Upper lobe of left lung (tissue), 6 donors: ENCODE data around the gene NT5C3A. TPM values are rescaled to one million over a fixed set of nuclear protein-coding genes. Genes with fewer than 3 reads are reported as not detected.
A peak's percentile ranks its signal among the peaks of the same experiment; 100 is the strongest.
"Not testable (repeated sequence)": the region's sequence is repeated elsewhere in the genome, so short reads cannot be mapped to it uniquely, and the experiment has no call there.

Experiments
- ATAC-seq, 2 donors: fragments of 200-7000 bp; cut with Tn5 transposase; one replicate each; pipeline ENCODE4 v1.9.1; 2022; ENCODE audit warnings: mild to moderate bottlenecking in 2 of 2, moderate library complexity in 2 of 2; ENCODE audit not compliant: low FRiP score in 2 of 2
- DNase-seq, 2 donors: peaks; one replicate each; pipeline ENCODE4 v3.0.0-alpha.2; 2019 to 2020
- H3K27ac ChIP-seq, 4 donors: fragments of 200-600 bp; sonication (generic); one replicate each; pipeline ENCODE4 v1.5.1; 2016 to 2019
- H3K27me3 ChIP-seq, 4 donors: fragments of 200-600 bp; sonication (generic); one replicate each; pipeline ENCODE4 v1.5.1; 2017 to 2019
- H3K36me3 ChIP-seq, 4 donors: fragments of 200-600 bp; sonication (generic); one replicate each; pipeline ENCODE4 v1.5.1; 2016 to 2019
- H3K4me1 ChIP-seq, 4 donors: fragments of 200-600 bp; sonication (generic); one replicate each; pipeline ENCODE4 v1.5.1; 2018 to 2019
- H3K4me3 ChIP-seq, 4 donors: fragments of 200-600 bp; sonication (generic); one replicate each; pipeline ENCODE4 v1.5.1; 2017 to 2019; ENCODE audit warnings: mild to moderate bottlenecking in 2 of 4, moderate library complexity in 1 of 4
- H3K9me3 ChIP-seq, 4 donors: fragments of 200-600 bp; sonication (generic); one replicate each; pipeline ENCODE4 v1.5.1; 2018 to 2019
- EP300 ChIP-seq, 4 donors: sonication (generic); formaldehyde crosslinking; IDR thresholded peaks; one replicate each; pipeline ENCODE4 v1.5.1; 2017; ENCODE audit warnings: antibody characterized with exemption in 4 of 4, control low read depth in 2 of 4
- POLR2A ChIP-seq, 4 donors: fragments of 450-650 bp; IDR thresholded peaks; one replicate each; pipeline ENCODE4 v1.5.1; 2016 to 2017; ENCODE audit warnings: antibody characterized with exemption in 4 of 4, mild to moderate bottlenecking in 2 of 4
- POLR2AphosphoS5 ChIP-seq, 2 donors: sonication (generic); formaldehyde crosslinking; IDR thresholded peaks; one replicate each; pipeline ENCODE4 v1.5.1; 2017; ENCODE audit warnings: antibody characterized with exemption in 2 of 2
- WGBS, 2 donors: methylation state at CpG; one replicate each; pipeline ENCODE4 v1.1.5; 2017 to 2018; 5-methylcytosine and 5-hydroxymethylcytosine counted together
- total RNA-seq, 6 donors: library from RNA; depleted of rRNA in 4 of 6; stranded (reverse); fragments of >200 nt in 4 of 6; gene quantifications; one replicate each; pipeline versions ENCODE4 v1.1.0 to v1.2.1, GENCODE V29; 2016 to 2021
- TF ChIP-seq, protein P1 (sequence below), 6 experiments: fragments of 450-650 bp in 4 of 6; fragments of 200-600 bp in 2 of 6; sonication (generic) in 2 of 6; IDR thresholded peaks; one replicate each; pipeline ENCODE4 v1.5.1; 2016 to 2019; ENCODE audit warnings: antibody characterized with exemption in 6 of 6
- donor health status: DM: no; HTN: no; CAD: no; lungs with moderate emphysema.
- donor health status: DM: no; HTN: yes; CAD: no; lungs with severe emphysema.

Gene NT5C3A
- total RNA-seq, 6 donors from 2014 or later = 18.4 to 52.3 (median 25.0) TPM

- Histone ChIP-seq H3K9me3 (no peaks in the 10 kb centered on the region), H3K4me1 (no peaks in the 10 kb centered on the region), H3K36me3 (peaks cover 7 to 75% (median 8%) of the 10 kb centered on the region in 4 donors), H3K27me3 (no peaks in the 10 kb centered on the region), H3K4me3 (no peak overlapping the region), H3K27ac (no peak overlapping the region)
- TF ChIP-seq POLR2AphosphoS5 (IDR thresholded peaks at IDR 0.05) (no peak), POLR2A (IDR thresholded peaks at IDR 0.05) (no peak), EP300 (IDR thresholded peaks at IDR 0.05) (no peak)
- TF ChIP-seq, protein P1, sequence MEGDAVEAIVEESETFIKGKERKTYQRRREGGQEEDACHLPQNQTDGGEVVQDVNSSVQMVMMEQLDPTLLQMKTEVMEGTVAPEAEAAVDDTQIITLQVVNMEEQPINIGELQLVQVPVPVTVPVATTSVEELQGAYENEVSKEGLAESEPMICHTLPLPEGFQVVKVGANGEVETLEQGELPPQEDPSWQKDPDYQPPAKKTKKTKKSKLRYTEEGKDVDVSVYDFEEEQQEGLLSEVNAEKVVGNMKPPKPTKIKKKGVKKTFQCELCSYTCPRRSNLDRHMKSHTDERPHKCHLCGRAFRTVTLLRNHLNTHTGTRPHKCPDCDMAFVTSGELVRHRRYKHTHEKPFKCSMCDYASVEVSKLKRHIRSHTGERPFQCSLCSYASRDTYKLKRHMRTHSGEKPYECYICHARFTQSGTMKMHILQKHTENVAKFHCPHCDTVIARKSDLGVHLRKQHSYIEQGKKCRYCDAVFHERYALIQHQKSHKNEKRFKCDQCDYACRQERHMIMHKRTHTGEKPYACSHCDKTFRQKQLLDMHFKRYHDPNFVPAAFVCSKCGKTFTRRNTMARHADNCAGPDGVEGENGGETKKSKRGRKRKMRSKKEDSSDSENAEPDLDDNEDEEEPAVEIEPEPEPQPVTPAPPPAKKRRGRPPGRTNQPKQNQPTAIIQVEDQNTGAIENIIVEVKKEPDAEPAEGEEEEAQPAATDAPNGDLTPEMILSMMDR (IDR thresholded peaks at IDR 0.05) = no peak
- 89 to 92% methylated on average over 4 of the region's 4 CpGs for WGBS, 2 donors
- DNase-seq = no peak
- no peak for ATAC-seq
Observed at GRCh38 chr7:33024189-33024757, 38.3 kb downstream of the NT5C3A start.

DNA sequence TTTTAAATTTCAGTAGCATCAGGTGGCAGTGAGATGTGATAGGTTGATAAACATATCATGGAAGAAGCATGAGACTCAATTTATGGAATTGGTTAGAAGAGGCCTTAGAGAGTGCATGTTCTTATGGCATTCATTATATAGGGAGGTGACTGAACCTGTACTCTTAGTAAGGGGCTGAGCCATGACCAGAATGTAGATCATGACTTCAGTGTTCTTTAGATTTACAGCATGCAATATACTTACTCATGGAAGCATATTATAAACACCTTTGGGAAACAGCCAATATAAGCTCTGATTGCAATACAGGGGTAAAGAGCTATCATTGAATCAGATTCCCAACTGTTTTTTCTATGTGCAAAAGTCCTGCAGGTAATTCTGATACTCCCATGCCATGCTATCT is 50.2 kb downstream of the NT5C3A start:
- no peak for DNase-seq
- Histone ChIP-seq H3K27ac (no peak overlapping the region), H3K4me1 (no peaks in the 10 kb centered on the region), H3K9me3 (no peaks in the 10 kb centered on the region), H3K4me3 (no peak overlapping the region), H3K27me3 (no peaks in the 10 kb centered on the region), H3K36me3 (peaks cover 12 to 51% (median 26%) of the 10 kb centered on the region in 4 donors)
- TF ChIP-seq, protein P1 (IDR thresholded peaks at IDR 0.05) = no peak
- TF ChIP-seq EP300 (IDR thresholded peaks at IDR 0.05) (no peak), POLR2AphosphoS5 (IDR thresholded peaks at IDR 0.05) (no peak), POLR2A (IDR thresholded peaks at IDR 0.05) (no peak)
- ATAC-seq = no peak

DNA sequence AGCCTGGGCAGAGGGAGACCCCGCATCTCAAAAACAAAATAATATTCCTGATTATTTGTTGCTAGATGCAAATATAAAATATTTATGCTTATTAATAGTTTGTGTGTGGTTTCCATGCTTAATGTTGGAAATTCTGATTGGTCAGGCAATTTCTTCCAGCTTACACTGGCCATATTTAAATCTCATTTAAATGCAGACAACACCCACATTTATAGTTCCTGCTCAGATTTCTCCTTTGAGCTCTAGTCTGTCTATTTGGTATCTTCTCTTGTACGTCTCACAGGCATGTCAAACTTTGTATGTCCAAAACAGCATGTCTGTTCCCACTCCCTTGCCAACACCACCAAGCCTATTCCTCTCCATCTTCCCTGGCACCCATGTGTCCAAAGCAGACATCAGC is 52.8 kb downstream of the NT5C3A start:
- H3K9me3 ChIP-seq = no peaks in the 10 kb centered on the region
- no peak overlapping the region for H3K4me3 ChIP-seq
- ATAC-seq = no peak
- H3K4me1 ChIP-seq = no peaks in the 10 kb centered on the region
- no peak for DNase-seq
- H3K36me3 ChIP-seq = peaks cover 6 to 36% (median 15%) of the 10 kb centered on the region in 4 donors
- H3K27ac ChIP-seq = no peak overlapping the region
- no peaks in the 10 kb centered on the region for H3K27me3 ChIP-seq
- TF ChIP-seq POLR2AphosphoS5 (IDR thresholded peaks at IDR 0.05) = no peak
- no peak for TF ChIP-seq POLR2A (IDR thresholded peaks at IDR 0.05)
- TF ChIP-seq EP300 (IDR thresholded peaks at IDR 0.05) = no peak
- TF ChIP-seq, protein P1 (IDR thresholded peaks at IDR 0.05) = no peak
- WGBS, 2 donors = 94 to 97% methylated on average over 2 of the region's 2 CpGs

- WGBS, 2 donors = 83 to 98% methylated on average over 4 of the region's 4 CpGs
- H3K4me1 ChIP-seq, H3K4me3 ChIP-seq, ATAC-seq, H3K27me3 ChIP-seq, H3K9me3 ChIP-seq, DNase-seq, H3K27ac ChIP-seq: not testable (repeated sequence)
- peaks cover 0 to 25% (median 9%) of the 10 kb centered on the region in 4 donors for H3K36me3 ChIP-seq
Observed at GRCh38 chr7:33005690-33006089, 56.9 kb downstream of the NT5C3A start.

- not testable (repeated sequence) for ATAC-seq, H3K4me1 ChIP-seq, DNase-seq, H3K4me3 ChIP-seq, H3K27ac ChIP-seq, H3K9me3 ChIP-seq, H3K27me3 ChIP-seq
- WGBS, 2 donors = 89 to 96% methylated on average over 8 of the region's 8 CpGs
- H3K36me3 ChIP-seq = peaks cover 0 to 25% (median 9%) of the 10 kb centered on the region in 4 donors
Observed at GRCh38 chr7:33005193-33005592, 57.4 kb downstream of the NT5C3A start.

- 89 to 92% methylated on average over 10 of the region's 10 CpGs for WGBS, 2 donors
- not testable (repeated sequence) for H3K9me3 ChIP-seq, ATAC-seq, H3K4me1 ChIP-seq, H3K27me3 ChIP-seq, H3K4me3 ChIP-seq, H3K27ac ChIP-seq
- DNase-seq = peak in 1 of 2 donors; percentile 46
- peaks cover 0 to 25% (median 9%) of the 10 kb centered on the region in 4 donors for H3K36me3 ChIP-seq
Observed at GRCh38 chr7:33004104-33004616, 58.4 kb downstream of the NT5C3A start.

GRCh38 chr7:33003111-33003510 is 59.5 kb downstream of the NT5C3A start:
- ATAC-seq, H3K27ac ChIP-seq, H3K27me3 ChIP-seq, DNase-seq, H3K4me3 ChIP-seq, H3K4me1 ChIP-seq, H3K9me3 ChIP-seq: not testable (repeated sequence)
- H3K36me3 ChIP-seq = peaks cover 0 to 25% (median 9%) of the 10 kb centered on the region in 4 donors

DNA sequence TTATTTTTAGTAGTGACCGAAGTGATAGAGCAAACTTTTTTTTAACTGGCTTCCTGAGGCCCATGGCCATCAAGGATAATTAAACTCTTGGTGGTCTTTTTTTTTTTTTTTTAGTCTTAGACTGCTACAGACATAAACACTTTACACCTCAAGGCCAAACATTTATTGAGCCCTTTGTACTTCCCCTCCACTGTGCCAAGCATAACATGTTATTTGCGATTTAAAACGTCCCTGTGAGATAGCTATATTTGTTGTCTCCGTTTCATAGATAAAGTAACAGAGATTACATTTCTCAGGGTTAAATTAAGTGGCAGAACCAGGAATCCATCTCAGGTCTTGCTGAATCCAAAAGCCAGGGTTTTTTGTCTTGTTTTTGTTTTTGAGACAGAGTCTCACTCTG is 63.2 kb downstream of the NT5C3A start:
- not testable (repeated sequence) for DNase-seq, H3K9me3 ChIP-seq, H3K27me3 ChIP-seq, ATAC-seq, H3K4me3 ChIP-seq
- H3K36me3 ChIP-seq = peaks cover 0 to 14% (median 4%) of the 10 kb centered on the region in 4 donors
- peaks cover 0 to 14% (median 11%) of the 10 kb centered on the region in 4 donors for H3K4me1 ChIP-seq
- H3K27ac ChIP-seq = peak overlapping the region in 2 of 4 donors; percentile 65 to 74
- WGBS, 2 donors = 47% methylated on average over 4 of the region's 4 CpGs
